Stimulated activated CD4-positive, alpha-beta T cell treated with anti-CD3 and anti-CD28 coated beads, TNF-alpha, amount 100 ng/mL, for 24 hours (primary cell): ENCODE results near the gene XYLT1.
"Not testable (repeated sequence)": the region's sequence is repeated elsewhere in the genome, so short reads cannot be mapped to it uniquely, and the experiment has no call there.

Experiments used
- DNase-seq, 3 experiments: peaks; one replicate each; pipeline ENCODE4 v3.0.0-alpha.2; 2020; ENCODE audit warnings: low read depth in 3 of 3

The XYLT1 gene

DNA sequence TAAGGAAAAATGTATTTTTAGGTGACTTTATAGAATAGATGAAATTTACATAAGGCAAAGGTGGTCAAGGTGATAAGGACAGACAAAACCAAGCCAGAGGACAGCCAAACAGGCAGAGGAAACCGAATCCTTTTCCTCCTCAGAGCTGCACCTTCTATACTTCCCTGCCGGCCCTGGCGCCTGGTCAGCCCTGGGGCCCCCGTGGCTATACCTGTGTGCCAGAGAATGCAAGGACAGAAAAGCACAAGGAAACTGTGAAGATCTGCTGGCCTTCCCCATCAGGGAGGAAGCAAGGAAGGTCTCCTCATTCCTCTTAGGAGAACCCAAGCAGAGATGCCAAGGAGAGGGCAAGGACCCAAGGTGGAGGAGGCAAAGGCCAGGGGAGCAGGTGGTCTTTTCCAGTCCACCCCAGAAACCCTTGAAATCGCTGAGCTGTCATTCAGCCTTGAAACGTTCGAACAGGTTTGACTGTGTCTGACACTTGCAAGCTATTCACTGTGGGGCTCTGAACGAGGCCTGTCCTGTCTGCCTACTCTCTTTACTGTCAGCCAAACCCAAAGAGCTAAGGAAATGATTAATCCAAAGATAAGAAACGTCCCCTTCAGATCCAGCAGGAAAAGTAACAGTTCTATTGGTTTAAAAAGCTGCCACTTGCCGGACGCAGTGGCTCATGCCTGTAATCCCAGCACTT, 114.4 kb downstream of the XYLT1 start:
- no peak for DNase-seq

DNA sequence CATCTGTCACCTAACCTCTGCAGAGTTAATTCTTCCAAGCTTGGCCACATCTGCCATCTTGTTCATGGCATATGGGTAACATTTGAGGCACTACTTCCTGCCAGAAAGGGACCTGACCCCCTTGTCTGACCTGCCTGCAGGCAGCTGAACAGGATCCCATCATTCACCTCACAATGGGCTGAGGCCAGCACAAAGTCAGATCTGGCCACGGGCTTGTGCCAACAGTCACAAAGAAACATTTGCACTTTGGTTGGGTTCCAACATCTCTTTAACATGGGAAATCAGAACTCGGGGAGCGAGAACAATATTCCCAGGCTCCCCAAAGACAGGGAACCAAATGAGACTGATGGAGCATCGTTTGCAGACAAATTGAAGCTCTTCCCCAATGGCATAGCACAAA, 116.1 kb downstream of the XYLT1 start:
- DNase-seq = no peak

DNA sequence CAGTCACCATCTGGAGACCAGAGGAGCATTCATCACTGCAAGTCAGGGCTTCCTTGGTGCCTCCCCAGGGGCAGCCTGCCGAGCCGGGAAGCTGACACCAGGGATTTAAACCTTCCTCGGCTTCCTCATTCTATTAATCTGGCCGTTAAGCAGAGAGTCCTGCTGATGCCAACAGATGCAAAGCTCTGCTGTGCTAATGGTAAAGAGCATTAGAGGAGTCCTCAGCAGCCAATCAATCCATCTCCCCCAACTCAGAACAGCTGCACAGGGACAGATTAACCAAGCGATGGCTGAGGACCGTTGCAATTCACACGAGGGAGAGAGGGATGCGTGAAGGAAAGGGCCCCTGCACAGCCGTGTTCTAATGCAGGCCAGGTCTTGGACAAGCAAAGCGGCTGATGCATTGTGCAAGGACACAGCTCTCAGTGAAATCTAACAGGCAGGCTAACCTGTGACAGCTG, 116.6 kb downstream of the XYLT1 start:
- no peak for DNase-seq

DNA sequence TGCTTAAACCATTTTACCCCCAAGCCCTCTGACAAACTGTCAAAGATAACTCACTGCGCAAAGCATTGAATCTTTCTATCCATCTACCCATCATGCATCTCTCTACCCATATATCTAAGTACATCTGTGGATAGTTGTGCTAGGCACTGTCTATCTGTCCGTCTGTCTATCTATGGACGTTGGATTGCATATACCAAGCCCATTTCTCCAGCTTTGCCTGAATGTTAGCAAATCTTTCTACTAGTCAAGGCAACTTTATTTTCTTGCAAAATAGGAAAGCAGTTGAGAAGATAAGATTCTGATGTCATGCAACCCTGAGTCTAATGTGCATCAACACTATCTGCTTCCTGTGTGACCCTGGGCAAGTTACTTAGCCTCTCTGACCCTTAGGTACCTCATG, 117.2 kb downstream of the XYLT1 start:
- DNase-seq = no peak

DNA sequence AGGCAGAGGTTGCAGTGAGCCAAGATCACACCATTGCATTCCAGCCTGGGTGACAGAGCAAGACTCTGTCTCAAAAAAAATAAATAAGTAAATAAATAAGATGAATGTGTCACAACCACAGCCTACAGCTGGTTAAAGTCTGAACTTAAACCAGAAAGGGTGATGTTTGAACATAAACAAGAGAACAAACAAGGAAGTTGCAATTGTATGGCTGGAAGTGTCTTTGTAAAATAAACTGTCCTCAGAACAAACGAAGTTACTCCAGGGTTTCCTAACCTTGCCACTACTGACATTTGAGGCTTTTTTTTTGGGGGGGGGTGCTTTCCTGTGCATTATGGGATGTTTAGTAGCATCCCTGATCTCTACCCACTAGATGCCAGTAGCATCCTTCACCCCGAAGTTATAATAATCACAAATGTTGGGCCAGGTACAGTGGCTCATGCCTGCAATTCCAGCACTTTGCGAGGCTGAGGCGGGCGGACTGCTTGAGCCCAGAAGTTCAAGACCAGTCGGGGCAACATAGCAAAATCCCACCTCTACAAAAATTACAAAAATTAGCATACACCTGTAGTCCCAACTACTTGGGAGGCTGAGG, 119.2 kb downstream of the XYLT1 start:
- DNase-seq = no peak

DNA sequence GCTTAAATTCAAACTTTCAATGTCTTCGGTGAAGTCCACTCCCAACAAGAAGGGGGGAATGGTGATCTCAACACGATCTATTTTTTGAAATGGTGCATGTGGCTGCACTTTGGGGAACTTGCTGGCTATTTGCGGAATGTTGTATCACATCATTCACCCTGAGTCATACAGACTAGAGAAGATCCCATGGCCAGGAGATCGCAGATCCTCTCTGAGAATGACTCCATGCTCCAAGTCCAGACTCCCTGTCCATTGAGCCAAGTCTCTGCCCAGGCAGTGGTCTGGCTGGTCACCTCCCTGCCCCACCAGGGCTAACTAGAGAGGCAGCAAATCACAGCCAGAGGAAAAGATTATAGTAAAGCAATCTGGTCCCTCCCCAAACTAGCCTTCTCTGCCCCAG, 120.6 kb downstream of the XYLT1 start:
- no peak for DNase-seq

DNA sequence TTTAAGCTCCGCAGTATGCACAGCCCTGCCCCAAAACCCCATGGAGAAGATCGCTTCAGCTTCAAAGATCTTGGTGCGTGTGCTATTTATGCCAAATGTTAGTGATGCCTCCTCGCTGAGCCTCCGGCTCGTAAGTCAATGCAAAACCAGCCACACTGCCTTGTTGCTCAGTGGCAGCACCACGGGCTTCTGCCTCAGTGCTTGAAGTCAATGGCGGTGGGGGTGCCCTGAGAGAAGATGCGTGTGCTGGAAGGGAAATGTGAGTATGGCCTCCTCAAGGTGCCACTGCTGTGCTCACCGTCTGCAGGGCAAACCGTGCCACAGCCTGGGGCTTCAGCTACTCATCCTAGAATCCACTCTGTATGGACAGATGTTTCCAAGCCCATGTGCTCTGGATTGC, 121.9 kb downstream of the XYLT1 start:
- no peak for DNase-seq

DNA sequence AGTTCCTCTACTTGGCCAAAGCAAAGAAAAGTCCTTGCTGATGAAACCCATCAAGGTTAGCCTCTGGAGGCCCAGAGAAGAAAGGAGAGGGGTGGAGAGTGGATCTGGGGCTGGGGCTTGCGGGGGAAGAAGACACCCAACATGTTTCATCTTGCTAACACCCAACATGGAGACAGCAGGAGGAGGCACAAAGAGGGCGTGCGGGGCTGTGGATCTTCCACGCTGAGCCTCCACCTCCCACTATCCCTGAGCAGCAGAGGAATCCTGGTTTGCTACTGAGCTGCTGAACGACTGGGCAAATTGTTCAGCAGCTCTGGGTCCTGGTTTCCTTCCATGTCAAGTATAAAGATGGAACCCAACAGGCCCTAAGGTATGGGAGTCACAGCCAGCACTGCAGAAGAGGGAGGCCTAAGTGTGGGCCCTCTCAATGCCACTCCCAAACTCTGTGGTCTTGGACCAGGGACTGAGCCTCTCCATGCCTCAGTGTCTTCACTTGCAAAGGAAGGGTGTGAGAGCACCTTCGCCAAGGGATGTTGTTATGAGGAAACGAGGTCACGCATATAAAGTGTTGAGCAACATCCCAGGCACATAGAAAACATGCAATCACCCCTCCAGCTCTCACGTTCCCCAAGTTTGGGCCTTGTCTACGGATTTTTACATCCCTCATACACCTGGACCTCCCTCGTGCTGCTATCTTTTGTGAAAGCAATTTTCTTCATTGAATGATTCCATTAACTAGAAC, 122.5 kb downstream of the XYLT1 start:
- DNase-seq = no peak

DNA sequence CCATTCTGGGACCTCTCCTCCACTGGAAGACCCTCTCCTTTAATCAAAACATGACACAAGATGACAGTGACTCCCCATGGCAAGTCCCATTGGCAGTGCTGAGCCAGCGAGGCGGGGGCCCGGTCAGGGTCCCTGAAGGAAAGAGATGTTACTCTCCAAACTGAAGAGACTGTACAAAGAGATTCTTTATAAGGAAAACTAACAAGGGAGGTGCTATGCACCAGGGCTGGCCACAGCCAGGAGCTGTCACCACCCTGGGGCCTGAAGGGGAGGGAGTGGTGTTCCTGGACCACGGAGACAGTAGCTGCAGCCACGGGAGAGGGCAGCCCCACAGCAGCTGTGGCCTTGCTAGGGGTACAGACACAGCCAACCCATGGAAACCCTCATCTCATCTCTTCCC, 123.1 kb downstream of the XYLT1 start:
- no peak for DNase-seq

DNA sequence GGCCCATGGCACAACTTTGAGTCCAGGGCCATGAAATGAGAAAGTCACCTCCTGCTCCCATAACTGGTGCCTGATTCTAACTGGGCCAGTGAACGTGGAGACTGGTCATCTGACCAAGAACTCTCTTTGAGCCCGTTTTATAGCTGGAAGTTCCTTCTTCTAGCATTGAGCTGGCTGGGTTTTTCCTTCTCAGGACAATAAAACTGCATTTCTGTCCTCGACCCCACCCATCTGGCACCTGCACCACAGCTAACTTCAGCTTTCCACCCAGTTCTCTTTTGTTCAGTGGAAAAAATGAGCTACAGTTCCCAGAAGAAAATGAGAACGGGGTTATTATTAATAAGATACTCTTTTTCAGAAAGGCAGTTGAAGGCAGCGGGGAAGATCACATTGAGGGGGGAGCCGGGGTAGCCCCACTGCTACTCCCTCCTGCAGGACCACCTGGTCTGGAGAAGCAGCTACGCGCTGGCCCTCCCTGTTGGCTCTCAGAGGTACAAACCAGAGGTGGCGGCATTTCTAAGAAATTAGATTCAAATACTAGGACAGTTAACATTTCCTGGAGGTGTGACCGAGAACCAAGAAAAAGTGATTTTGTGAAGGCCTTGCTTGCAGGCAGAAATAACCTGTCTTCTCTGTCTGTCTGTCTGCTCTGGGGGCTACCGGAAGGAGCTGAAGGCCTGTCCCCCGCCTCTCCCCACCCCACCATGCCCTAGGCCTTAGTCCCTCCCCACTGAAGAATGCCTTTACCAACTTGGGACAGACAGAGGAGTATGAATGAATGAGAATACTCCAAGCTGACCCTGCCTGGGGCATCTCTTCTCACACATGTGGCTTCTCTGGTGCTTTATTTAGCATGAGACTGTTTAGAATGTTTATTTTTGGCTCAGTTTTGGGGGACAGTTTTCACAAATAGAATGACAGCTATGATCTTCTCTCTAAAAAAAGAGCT, 123.9 kb downstream of the XYLT1 start:
- peak in 1 of 3 experiments; percentile 30 for DNase-seq

DNA sequence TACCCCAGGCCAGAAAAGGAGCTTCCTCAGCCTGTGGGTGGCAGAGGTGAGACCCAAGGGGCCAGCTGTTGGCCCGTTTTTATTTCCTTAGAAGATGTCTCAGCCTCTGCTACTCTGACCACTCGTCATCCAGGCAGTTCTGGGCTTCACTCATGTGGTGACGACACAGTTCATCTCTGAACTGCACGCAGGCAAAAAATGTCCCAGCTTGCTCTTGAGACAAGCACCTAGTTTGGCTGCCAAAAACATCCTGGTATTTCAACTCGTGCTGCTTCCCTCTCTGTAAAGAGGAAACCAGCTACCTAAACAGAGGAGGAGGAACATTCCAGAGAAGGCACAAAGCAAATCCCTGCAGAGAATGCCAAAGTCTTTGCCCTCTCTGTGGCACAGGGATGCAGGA, 125.7 kb downstream of the XYLT1 start:
- no peak for DNase-seq

DNA sequence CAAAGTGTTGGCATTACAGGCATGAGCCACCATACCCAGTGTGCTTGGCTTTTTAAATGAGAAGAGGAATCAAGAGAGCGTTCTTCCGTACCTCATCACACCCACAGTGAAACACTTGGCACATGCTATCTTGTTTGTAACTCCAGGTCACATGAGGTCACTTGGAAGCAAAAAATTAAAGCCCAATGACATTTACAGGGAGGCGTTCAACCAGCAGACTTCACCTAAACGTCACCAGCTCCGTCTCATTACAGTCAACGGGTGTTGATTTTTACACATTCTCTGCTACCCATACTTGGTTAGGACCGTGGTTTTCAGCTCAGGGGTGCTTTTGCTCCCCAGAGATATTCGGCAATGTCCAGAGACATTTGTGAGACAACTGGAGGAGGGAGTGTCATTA, 127.0 kb downstream of the XYLT1 start:
- no peak for DNase-seq

DNA sequence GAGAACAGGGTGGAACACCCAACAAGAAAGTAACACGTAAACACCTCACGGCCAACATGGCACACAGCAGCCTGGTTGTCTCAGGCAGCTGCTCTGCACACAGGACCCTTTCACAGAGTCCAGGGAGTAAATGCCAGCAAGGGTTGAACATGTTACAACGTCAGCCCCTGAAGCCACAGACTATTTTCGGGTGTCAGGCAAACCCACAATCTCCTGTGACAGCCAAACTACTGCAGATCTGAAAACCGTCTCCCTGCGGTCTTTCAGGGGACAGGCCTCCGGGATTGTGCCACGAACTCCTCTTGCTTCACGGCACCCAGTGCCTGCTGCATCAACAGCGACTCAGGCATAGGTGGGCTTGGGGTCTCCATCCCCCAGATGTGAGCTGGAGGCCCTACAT, 127.7 kb downstream of the XYLT1 start:
- DNase-seq = peak in 1 of 3 experiments; percentile 22

DNA sequence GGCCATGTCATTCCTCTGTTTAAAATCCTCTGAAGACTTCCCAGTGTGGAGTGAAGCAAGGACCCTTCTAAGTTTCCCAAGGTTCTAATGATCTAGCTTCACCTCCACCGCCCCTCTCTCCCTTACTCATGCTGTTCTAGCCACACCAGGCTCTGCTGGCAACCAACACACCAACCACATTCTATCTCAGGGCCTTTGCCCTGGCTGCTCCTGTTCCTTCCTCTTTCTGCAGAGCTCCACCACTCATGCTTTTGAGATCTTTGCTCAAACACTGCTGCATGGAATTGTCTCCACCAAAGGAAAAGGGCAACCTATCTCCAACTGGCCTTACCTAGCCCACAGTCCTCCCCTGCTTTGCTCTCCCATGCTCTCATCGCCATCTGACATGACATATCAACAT, 128.7 kb downstream of the XYLT1 start:
- DNase-seq = no peak

DNA sequence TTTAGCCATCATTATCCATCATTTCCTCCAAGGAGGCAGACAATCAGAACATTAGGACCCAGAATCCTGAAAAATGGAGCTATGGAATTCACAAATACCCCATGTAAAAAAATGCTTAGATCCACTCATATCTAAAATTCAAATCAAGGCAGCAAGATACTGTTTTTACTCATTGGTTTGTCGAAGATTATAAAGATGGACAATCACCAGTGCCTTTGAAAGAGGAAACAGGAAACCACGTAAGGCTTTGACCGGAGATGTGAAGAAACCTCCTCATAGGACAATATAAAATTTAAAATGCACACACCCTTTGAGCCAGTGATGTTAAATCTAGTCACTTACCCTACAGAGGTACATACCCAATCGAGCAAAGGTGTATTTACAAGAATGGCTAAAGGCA, 130.0 kb downstream of the XYLT1 start:
- DNase-seq = no peak

DNA sequence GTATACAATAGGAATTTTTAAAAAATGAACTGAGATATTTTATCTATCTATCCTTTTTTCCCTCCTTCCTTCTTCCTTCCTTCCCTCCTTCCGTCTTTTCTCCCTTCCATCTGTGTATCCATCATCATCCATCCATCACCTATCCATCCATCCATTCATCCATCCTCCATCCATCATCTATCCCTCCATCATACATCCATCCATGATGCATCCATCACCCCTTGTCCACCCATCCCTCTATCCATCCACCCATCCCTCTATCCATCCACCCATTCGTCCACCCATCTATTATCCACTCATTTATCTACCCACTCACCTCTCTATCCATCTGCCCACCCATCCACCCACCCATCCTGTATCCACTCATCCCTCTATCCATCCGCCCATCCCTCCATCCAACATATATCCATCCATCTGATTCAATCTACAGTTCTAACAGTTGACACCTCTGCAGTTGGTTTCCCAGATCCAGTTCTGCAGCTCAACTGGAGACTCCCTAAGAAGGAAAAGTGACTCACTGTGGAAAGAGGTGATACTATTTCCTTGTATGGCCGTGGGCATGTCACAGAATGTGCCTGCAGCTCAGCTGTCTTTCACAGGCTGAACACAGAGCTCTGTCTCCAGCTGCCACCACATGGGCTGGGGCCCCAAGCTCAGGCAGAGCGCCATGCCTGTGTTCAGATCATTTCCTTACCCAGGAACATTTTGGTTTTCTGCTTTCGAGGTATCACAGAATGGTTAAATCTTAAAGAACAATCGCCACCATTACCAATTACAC, 130.8 kb downstream of the XYLT1 start:
- no peak for DNase-seq

DNA sequence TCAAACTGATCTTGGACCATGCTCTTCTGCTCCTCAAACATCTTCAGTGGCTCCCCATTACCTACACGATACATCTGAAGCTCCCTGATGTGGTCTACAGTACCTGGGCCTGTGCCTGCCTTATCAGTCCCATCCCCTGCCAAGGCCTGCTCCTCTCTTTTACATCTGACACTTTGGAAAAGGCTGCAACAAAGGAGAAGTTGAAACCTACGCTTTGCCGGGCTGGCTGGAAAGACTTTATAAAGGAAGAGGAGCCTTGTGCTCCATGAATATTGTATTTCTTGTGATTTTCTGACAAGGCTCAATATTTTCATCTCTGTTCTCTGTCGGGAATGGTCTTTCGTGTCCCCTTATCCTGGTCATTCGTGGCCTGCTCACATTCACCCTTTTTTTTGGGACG, 132.5 kb downstream of the XYLT1 start:
- DNase-seq = no peak

DNA sequence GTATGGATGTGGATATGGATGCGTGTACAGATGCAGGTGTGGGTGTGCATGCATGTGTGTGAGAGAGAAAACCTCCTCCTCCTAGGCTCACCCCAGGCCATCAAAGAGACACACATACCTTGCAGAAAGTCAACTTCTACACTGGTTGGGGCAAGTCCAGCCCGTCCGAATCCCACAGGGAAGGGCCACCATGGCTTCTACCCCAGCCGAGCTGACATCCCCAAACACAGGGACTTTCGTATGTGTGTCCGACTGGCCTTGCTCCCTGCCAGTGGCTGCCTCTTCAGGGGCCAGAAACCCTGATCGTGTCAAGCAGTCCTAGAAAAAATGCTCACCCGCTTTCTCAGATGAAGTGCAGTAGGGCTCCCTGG, 134.2 kb downstream of the XYLT1 start:
- no peak for DNase-seq

DNA sequence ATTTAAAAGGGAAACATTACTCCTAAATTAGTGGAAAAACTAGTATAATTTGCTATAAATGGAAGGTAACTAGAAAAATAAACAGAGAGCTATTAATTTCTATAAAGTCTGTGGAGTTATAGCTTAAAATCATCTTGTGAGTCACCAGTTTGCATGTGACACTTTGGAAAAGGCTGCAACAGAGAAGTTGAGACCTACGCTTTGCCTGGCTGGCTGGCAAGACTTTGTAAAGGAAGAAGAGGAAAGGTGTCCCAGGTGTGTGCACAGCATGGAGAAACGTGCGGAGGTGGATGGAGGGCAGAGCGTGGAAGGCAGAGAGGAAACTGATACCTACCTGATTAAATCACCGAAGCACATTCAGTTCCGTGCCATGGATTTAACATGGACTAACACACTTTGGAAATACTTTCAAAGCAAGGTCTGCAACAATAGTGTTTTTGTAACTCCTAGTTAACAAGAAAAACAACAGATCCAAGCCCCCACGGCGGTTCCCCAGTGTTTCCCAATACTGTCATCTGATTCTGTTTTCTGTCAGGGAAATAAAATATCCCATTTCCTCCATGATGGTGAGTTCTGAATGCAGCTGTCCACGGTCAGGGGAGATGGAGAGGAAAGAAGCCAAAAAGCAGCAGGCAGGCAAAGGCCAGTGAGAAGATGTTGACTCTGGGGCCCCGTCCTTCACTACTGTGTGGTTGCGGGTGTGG, 134.8 kb downstream of the XYLT1 start:
- DNase-seq = no peak

DNA sequence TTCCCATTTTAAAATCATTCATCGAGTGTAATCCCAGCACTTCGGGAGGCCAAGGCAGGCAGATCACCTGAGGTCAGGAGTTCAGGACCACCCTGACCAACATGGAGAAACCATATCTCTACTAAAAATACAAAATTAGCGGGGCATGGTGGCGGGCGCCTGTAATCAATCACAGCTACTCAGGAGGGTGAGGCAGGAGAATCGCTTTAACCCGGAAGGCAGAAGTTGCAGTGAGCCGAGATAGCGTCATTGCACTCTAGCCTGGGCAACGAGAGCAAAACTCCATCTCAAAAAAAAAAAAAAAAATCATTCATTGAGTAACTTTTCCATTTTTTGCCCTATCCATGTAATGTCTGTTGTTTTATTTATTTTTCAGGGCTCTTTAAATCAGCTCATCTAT, 135.4 kb downstream of the XYLT1 start:
- DNase-seq = not testable (repeated sequence)

DNA sequence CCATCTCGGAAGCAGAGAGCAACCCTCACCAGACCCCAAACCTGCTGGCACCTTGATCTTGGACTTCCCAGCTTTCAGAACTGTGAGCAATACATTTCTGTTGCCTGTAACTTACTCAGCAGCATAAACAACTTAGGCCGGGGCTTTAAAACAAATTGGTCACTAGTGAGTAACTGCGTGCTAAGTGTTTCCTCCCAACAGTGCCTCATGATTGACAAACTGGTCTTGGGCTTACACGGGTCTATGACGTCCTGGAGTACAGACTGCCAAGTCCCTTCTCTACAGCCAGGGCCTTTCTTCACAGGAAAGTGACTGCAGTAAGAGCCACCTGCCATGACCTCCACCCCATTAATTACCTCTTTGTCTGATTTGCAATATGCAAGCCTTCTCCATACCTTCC, 136.7 kb downstream of the XYLT1 start:
- no peak for DNase-seq
